Trophoblast cell (in vitro differentiated cells and primary cell): ENCODE measurements around the gene MOAP1.

Source experiments
- DNase-seq, 2 donors: peaks; one replicate each; pipeline ENCODE4 v3.0.0-alpha.2; 2016
- H2AFZ ChIP-seq: 2 replicates; pipeline ENCODE4 v1.6.1; 2013; ENCODE audit warnings: low read length, moderate library complexity, mild to moderate bottlenecking; ENCODE audit not compliant: insufficient read depth, poor library complexity
- H2AK5ac ChIP-seq: 2 replicates; pipeline ENCODE4 v1.6.1; 2013; ENCODE audit warnings: mild to moderate bottlenecking, low read length
- H2BK120ac ChIP-seq: 2 replicates; pipeline ENCODE4 v1.6.1; 2013; ENCODE audit warnings: low read length, mild to moderate bottlenecking, moderate library complexity; ENCODE audit not compliant: insufficient read depth, poor library complexity
- H2BK12ac ChIP-seq: 2 replicates; pipeline ENCODE4 v1.6.1; 2013; ENCODE audit warnings: mild to moderate bottlenecking, low read length, moderate library complexity
- H2BK5ac ChIP-seq: 2 replicates; pipeline ENCODE4 v1.6.1; 2013; ENCODE audit warnings: low read length, low read depth, moderate library complexity, mild to moderate bottlenecking; ENCODE audit not compliant: poor library complexity
- H3K14ac ChIP-seq: 2 replicates; pipeline ENCODE4 v1.6.1; 2013; ENCODE audit warnings: mild to moderate bottlenecking, low read length
- H3K18ac ChIP-seq: 2 replicates; pipeline ENCODE4 v1.6.1; 2013; ENCODE audit warnings: mild to moderate bottlenecking, low read length
- H3K23ac ChIP-seq: 2 replicates; pipeline ENCODE4 v1.6.1; 2013; ENCODE audit warnings: low read length
- H3K27ac ChIP-seq: 2 replicates; pipeline ENCODE4 v1.5.1; 2013; ENCODE audit warnings: low read depth, mild to moderate bottlenecking, inconsistent platforms, low read length, moderate library complexity
- H3K27me3 ChIP-seq: 2 replicates; pipeline ENCODE4 v1.6.1; 2013; ENCODE audit warnings: inconsistent platforms, mild to moderate bottlenecking, low read length, moderate library complexity; ENCODE audit not compliant: insufficient read depth
- H3K36me3 ChIP-seq, 2 experiments: 1 replicate in 1 of 2; 2 replicates in 1 of 2; pipeline ENCODE4 v1.6.1; 2013; ENCODE audit warnings: low read length in 2 of 2, mild to moderate bottlenecking in 2 of 2, moderate library complexity in 1 of 2; ENCODE audit not compliant: insufficient read depth in 2 of 2, control insufficient read depth in 1 of 2
- H3K4ac ChIP-seq: 2 replicates; pipeline ENCODE4 v1.6.1; 2013; ENCODE audit warnings: low read depth, mild to moderate bottlenecking, low read length, moderate library complexity
- H3K4me1 ChIP-seq, 2 experiments: 1 replicate in 1 of 2; 2 replicates in 1 of 2; pipeline ENCODE4 v1.6.1; 2013; ENCODE audit warnings: low read length in 2 of 2, mild to moderate bottlenecking in 2 of 2, moderate library complexity in 1 of 2; ENCODE audit not compliant: insufficient read depth in 2 of 2, control insufficient read depth in 1 of 2
- H3K4me2 ChIP-seq: 2 replicates; pipeline ENCODE4 v1.6.1; 2013; ENCODE audit warnings: inconsistent platforms, mild to moderate bottlenecking, low read length, moderate library complexity
- H3K4me3 ChIP-seq: 2 replicates; pipeline ENCODE4 v1.5.1; 2013; ENCODE audit warnings: mild to moderate bottlenecking, low read depth, low read length, inconsistent platforms
- H3K79me1 ChIP-seq: one replicate; pipeline ENCODE4 v1.6.1; 2013; ENCODE audit warnings: low read length
- H3K79me2 ChIP-seq: 2 replicates; pipeline ENCODE4 v1.6.1; 2013; ENCODE audit warnings: low read length, mild to moderate bottlenecking; ENCODE audit not compliant: control insufficient read depth, insufficient read depth, poor library complexity
- H3K9ac ChIP-seq: 2 replicates; pipeline ENCODE4 v1.6.1; 2013; ENCODE audit warnings: mild to moderate bottlenecking, low read length
- H3K9me3 ChIP-seq: 2 replicates; pipeline ENCODE4 v1.6.1; 2013; ENCODE audit warnings: low read depth, mild to moderate bottlenecking, control low read depth, inconsistent platforms, low read length; ENCODE audit not compliant: insufficient read depth
- H4K12ac ChIP-seq: 2 replicates; pipeline ENCODE4 v1.6.1; 2013; ENCODE audit warnings: low read depth, mild to moderate bottlenecking, low read length, moderate library complexity
- H4K8ac ChIP-seq: 2 replicates; pipeline ENCODE4 v1.6.1; 2013; ENCODE audit warnings: low read depth, mild to moderate bottlenecking, low read length, moderate library complexity
- H4K91ac ChIP-seq: one replicate; pipeline ENCODE4 v1.6.1; 2013; ENCODE audit warnings: low read depth, mild to moderate bottlenecking, low read length, moderate library complexity
- WGBS: extraction: QIAGEN DNeasy Blood & Tissue Kit; methylation state at CpG from one replicate; pipeline ENCODE4 v1.1.7; 2013; ENCODE audit warnings: missing lambda C conversion rate; ENCODE audit not compliant: insufficient read length, insufficient coverage; ENCODE audit errors: extremely low coverage; 5-methylcytosine and 5-hydroxymethylcytosine counted together

Gene MOAP1

GRCh38 chr14:93230539-93230938, 45.8 kb upstream of the MOAP1 start:
- no peak overlapping the region for H3K9ac ChIP-seq
- H4K8ac ChIP-seq = no peak overlapping the region
- no CpG with 5 or more reads among the region's 16 CpGs for WGBS
- no peak overlapping the region for H3K14ac ChIP-seq
- no peak overlapping the region for H3K23ac ChIP-seq
- H3K18ac ChIP-seq = no peak overlapping the region
- H3K4me3 ChIP-seq = no peak overlapping the region
- no peaks in the 10 kb centered on the region for H3K27me3 ChIP-seq
- no peak overlapping the region for H3K4ac ChIP-seq
- no peak overlapping the region for H3K27ac ChIP-seq
- H2AFZ ChIP-seq = no peak overlapping the region
- no peaks in the 10 kb centered on the region for H3K79me2 ChIP-seq
- no peak for DNase-seq
- no peaks in the 10 kb centered on the region for H3K9me3 ChIP-seq
- H3K36me3 ChIP-seq = peaks cover 4 to 12% of the 10 kb centered on the region in 2 experiments
- H4K12ac ChIP-seq = no peak overlapping the region
- no peak overlapping the region for H2BK5ac ChIP-seq
- no peak overlapping the region for H3K4me2 ChIP-seq
- H2BK12ac ChIP-seq = no peak overlapping the region
- H3K4me1 ChIP-seq = peaks cover 6 to 9% of the 10 kb centered on the region in 2 experiments
- H2AK5ac ChIP-seq = no peak overlapping the region
- no peak overlapping the region for H4K91ac ChIP-seq
- H3K79me1 ChIP-seq = no peaks in the 10 kb centered on the region
- no peak overlapping the region for H2BK120ac ChIP-seq

- Histone ChIP-seq H3K4me3 (no peak overlapping the region), H3K79me1 (no peaks in the 10 kb centered on the region), H3K23ac (no peak overlapping the region), H3K4me2 (no peak overlapping the region), H3K9me3 (no peaks in the 10 kb centered on the region), H3K4ac (no peak overlapping the region), H4K91ac (no peak overlapping the region), H3K14ac (no peak overlapping the region), H3K4me1 (no peaks in the 10 kb centered on the region), H2AFZ (no peak overlapping the region), H4K12ac (no peak overlapping the region), H3K79me2 (no peaks in the 10 kb centered on the region), H3K18ac (no peak overlapping the region), H2AK5ac (no peak overlapping the region), H2BK5ac (no peak overlapping the region), H3K9ac (no peak overlapping the region), H3K27ac (no peak overlapping the region), H3K36me3 (peaks cover 14 to 17% of the 10 kb centered on the region in 2 experiments), H3K27me3 (no peaks in the 10 kb centered on the region), H4K8ac (no peak overlapping the region), H2BK120ac (no peak overlapping the region), H2BK12ac (no peak overlapping the region)
- DNase-seq = no peak
- no CpG with 5 or more reads among the region's 8 CpGs for WGBS
Observed at GRCh38 chr14:93228550-93228949, 43.9 kb upstream of the MOAP1 start.

- Histone ChIP-seq H3K4me3 (no peak overlapping the region), H4K8ac (no peak overlapping the region), H2BK120ac (no peak overlapping the region), H3K4me1 (no peaks in the 10 kb centered on the region), H2AK5ac (no peak overlapping the region), H3K79me1 (no peaks in the 10 kb centered on the region), H2BK5ac (no peak overlapping the region), H4K91ac (no peak overlapping the region), H3K27ac (no peak overlapping the region), H3K4me2 (no peak overlapping the region), H4K12ac (no peak overlapping the region), H3K27me3 (no peaks in the 10 kb centered on the region), H3K4ac (no peak overlapping the region), H2AFZ (no peak overlapping the region), H2BK12ac (no peak overlapping the region), H3K14ac (no peak overlapping the region), H3K18ac (no peak overlapping the region), H3K9ac (no peak overlapping the region), H3K9me3 (no peaks in the 10 kb centered on the region), H3K36me3 (peaks cover 26 to 34% of the 10 kb centered on the region in 2 experiments), H3K79me2 (no peaks in the 10 kb centered on the region), H3K23ac (no peak overlapping the region)
- no peak for DNase-seq
- WGBS = no CpG with 5 or more reads among the region's 27 CpGs
Observed at GRCh38 chr14:93223565-93223964, 38.9 kb upstream of the MOAP1 start.

GRCh38 chr14:93220509-93220908, 35.8 kb upstream of the MOAP1 start:
- Histone ChIP-seq H3K4me3 (no peak overlapping the region), H3K4ac (no peak overlapping the region), H3K23ac (no peak overlapping the region), H4K91ac (no peak overlapping the region), H3K27ac (no peak overlapping the region), H3K9me3 (no peaks in the 10 kb centered on the region), H3K4me2 (no peak overlapping the region), H3K14ac (no peak overlapping the region), H4K8ac (no peak overlapping the region), H3K79me2 (no peaks in the 10 kb centered on the region), H2AK5ac (no peak overlapping the region), H3K18ac (no peak overlapping the region), H2BK5ac (no peak overlapping the region), H3K79me1 (no peaks in the 10 kb centered on the region), H2AFZ (no peak overlapping the region), H3K27me3 (no peaks in the 10 kb centered on the region), H3K36me3 (peaks cover 28 to 29% of the 10 kb centered on the region in 2 experiments), H4K12ac (no peak overlapping the region), H2BK120ac (no peak overlapping the region), H3K9ac (no peak overlapping the region), H2BK12ac (no peak overlapping the region), H3K4me1 (no peaks in the 10 kb centered on the region)
- no peak for DNase-seq
